ENCODE measurements around the gene LATS2.

Gene LATS2

GRCh38 chr13:21046203-21046602 lies 15.2 kb downstream of the LATS2 start:
- no peak for DNase-seq

DNA sequence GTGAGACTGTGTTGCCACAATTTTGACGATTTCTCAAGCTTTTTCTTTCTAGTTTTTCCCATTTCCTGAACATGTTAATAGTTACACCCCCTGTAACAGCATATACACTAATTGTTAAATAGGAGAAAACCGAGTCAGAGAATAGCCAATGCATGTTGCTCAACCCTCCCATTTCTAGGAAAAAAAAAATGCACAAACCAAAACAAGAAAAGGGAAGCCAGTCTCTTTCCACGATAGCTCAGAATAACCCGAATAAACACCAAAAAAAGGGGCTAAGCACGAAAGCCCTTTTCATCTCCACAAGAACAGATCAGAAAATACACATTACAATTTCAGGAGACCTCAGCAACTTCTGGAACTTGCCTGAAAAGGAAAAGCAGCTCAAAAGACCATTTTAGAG lies 16.3 kb downstream of the LATS2 start:
- DNase-seq: no peak

DNA sequence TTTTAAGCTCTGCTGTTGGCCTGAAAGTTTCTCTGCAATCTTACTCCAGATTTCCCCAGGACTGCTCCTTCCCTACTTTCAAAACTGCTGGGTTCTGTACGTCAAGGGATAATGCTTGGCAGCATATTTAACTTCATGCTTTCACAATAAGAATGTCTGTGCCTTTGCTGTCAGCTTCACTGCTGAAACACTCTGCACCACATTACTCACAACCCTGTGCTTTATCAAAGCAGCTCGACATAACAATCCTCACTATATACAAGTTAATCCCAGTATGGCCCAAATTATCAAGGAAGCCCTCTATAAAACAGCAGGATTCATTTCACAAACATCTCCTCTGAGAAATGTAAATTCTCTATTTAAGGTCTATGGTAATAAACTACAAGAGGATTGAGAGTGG lies 17.5 kb downstream of the LATS2 start:
- no peak for DNase-seq

- DNase-seq: no peak
These were observed 21.1 kb downstream of the LATS2 start for GRCh38 chr13:21040120-21040826.

- DNase-seq: no peak
These were observed 22.1 kb downstream of the LATS2 start for GRCh38 chr13:21039097-21039800.

- no peak for DNase-seq
These were observed 23.7 kb downstream of the LATS2 start for GRCh38 chr13:21037656-21038055.

- DNase-seq: no peak
These were observed 25.9 kb downstream of the LATS2 start for GRCh38 chr13:21035498-21035897.

- no peak for DNase-seq
These were observed 26.7 kb downstream of the LATS2 start for GRCh38 chr13:21034603-21035191.

- no peak for DNase-seq
These were observed 27.4 kb downstream of the LATS2 start for GRCh38 chr13:21033856-21034602.

DNA sequence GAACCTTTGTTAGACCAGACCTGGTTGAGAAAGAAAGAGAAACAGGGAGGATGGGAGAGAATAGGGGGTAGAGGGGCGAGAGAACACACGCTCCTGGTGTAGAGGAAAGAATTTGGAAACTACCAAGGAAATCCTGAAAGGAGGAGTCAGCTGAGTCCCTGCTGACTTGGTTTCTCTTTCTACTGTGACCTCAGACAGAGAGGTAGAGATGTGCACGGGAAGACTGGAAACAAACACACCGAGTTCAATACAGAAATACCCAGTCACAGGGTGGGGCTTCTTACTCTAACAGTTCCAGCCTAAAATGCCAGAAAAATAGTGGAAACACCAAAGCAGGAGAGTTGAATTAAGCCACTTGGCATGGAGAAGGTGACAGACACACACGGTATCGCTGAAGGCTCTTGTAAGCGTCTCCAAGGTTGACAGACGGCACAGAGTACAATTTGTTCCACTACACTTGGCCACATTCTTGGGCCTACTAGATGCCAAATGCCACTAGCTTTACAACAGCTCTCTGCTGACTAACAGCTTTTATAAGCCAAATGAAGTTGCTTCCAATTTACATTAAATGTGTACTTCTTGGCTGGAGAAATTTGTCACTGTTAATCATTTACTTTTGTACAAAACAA lies 28.1 kb downstream of the LATS2 start:
- DNase-seq: no peak

GRCh38 chr13:21032656-21033055 lies 28.7 kb downstream of the LATS2 start:
- DNase-seq: no peak

DNA sequence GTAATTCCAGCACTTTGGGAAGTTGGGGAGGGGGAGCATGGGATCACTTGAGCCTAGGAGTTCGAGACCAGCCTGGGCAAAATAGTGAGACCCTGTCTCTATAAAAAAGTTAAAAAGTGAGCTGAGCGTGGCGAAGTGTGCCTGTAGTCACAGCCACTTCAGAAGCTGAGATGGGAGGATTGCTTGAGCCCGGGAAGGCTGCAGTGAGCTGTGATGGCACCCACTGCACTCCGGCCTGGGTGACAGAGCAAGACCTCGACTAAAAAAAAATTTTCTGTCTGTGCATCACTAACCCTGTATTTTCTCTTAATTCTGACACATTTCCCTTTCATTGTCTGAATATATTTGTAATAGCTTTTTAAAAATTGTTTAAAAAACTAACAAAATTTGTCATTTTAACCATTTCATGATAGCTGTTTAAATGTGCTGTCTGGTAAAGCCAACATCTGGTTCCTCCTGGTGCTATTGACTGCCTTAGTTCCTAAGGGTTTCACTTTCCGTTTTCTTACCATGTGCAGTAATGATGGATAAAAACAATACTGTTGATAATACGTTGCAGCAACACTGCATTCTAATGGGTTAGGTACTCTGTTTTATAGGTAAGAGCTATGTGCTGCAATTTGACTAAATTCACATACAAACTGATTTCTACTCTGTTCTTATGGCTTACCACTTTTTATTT lies 29.7 kb downstream of the LATS2 start:
- no peak for DNase-seq

DNA sequence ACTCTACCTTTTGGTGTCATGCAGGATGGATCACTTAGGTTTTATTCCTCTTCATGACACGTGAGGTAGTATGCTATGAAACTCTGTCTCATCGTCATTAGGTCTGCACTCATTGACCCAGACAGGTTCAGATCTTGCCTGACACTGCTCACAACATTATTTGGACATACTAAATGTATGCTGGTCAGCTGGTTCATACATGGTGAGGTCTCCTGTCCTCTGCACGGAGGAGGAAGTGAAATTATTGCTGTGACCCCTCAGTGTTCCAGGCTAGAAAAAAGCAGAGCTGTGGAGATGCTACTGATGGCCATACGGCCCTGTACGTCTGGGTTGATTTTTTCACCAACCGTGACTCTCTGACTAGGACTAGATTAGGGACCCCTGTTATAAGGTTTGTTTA lies 35.8 kb downstream of the LATS2 start:
- DNase-seq: no peak

GRCh38 chr13:21022056-21022979 lies 39.1 kb downstream of the LATS2 start:
- no peak for DNase-seq

DNA sequence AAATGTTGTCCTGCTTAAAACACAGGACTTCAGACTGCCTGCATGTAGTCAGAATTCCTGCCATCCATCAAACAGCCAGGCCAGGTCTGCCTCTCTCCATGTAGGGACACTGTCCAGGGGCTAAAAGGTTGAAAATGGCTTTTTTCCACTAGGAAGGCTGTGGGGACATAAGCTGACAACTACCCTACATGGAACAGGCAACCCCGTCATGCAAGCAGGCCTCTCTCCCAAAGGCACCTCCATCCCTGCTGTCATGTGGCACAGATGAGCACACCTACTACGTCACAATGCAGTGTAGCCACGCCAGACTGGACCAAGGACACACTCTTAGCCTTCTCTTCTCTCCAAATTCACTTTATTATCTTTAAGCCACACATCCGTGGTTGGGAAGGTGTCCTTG lies 40.8 kb downstream of the LATS2 start:
- DNase-seq: no peak

DNA sequence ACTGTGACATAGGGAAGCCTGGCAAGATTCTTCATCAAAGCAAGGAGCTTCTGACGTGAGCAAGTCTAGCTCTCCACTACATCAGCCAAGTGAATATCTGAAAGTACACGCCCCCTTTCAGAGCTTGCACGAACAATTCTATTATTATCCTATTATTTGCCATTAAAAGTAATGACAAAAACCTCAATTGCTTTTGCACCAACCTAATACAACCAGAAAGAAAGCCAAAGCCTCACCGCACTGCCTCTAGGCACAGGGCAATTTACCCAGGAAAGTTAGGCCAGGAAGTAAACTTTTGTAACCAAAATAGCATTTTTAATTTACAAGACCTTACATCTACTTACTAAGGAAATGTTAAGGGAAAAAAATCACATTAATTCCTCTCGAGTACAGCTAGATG lies 41.2 kb downstream of the LATS2 start:
- DNase-seq: no peak

DNA sequence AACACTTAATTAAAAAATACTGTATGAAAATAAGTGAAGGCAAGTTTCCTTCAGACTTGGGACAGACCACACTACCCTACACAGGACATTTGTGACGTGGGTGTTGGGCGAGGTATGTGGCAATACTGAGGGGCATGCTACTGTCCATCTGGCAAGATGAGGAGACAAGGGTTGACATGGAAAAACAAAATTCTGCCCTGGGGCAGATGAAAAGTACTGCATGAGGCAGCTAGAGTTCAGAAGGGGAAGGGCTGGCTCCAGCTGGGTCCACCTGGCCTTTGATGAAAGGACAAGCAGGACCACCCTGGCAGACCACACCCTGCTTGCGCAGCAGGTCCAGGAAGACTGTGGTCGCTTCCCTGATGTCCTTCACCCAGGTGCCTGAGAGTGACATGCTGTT lies 43.2 kb downstream of the LATS2 start:
- no peak for DNase-seq

GRCh38 chr13:21016487-21016886 lies 44.9 kb downstream of the LATS2 start:
- no peak for DNase-seq

DNA sequence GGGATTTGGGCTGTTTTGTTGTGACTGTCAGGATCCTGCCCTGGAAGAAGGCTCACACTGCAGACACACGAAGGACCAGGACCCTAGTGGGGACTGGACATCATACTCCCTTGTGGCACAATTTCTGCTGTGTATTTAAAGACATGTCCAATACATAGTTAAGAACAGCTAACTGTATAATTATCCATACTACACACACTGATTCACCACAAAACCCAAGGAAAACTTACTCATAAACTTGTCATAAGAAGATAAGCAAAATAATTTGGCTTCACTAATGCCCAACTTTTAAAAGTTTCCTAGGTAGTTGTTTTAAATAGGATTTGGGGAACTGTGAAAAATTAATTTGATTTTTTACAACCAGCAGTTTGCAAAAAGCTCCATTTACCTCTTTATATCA lies 46.1 kb downstream of the LATS2 start:
- no peak for DNase-seq

DNA sequence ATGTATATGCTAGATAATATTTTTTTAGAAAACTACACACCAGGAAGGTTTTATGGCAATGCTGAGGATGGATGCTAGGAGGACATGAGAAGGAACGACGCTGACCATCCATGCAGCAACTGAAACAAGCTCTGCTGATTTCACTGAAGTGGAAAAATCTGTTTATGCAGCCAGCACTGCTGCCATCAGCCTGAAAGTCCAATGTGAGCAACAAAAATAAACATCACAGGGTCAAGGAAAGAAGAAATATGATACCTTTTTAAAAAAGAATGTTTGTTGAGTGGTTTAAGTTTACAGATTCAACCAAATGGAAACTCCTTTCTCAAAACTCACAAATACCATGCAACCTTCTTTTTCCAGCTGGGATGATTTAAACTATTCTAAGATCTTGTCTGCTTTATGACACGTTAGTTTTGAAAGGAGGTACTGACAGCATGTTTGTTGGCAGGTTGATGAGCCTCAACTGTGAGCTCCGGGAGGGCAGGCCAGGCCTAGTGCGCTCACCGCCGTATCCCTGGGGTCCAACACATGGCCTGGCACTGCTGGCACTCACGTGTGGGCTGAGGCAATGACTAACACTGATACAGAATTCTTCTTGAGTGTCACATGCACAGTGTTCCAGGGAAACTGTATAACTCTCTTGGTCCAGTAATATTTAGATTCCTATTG lies 46.8 kb downstream of the LATS2 start:
- DNase-seq: no peak

GRCh38 chr13:21014139-21014501 lies 47.3 kb downstream of the LATS2 start:
- no peak for DNase-seq

All from activated CD4-positive, alpha-beta T cell treated with anti-CD3 and anti-CD28 coated beads for 1 hour (primary cell).